ENCODE data around the gene RAB8B.

DNA sequence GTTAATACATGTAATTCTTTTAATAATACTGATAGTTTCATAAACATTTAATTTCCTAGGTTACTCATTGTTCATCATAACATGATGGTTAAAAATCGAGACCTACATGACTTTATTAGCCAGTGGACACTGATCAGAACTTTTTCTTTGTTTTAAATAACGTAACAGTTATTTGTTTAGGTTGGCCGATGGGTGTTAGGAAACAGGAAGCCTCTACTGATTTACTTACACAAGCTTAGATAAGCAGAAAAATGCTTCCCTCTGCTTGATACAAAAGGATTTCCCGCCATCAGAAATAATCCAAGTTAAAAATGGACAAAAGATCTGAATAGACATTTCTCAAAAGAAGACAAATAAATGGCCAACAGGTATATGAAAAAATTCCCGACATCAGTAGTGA, 71.4 kb downstream of the RAB8B start:
- no peak for TF ChIP-seq POLR2A (IDR thresholded peaks at IDR 0.05; ENCODE audit: low read depth, low read length)
- no peak for TF ChIP-seq POLR2AphosphoS5 (IDR thresholded peaks at IDR 0.05; ENCODE audit: low read depth, low read length)

Data from GM12892 (cell line).